HG03280 (cell line): ENCODE results near the gene TMEM255B.

Source experiments
- ATAC-seq: cut with Tn5 transposase; IDR thresholded peaks from one replicate; pipeline ENCODE4 v1.9.1; 2021; ENCODE audit warnings: mild to moderate bottlenecking, moderate library complexity; ENCODE audit not compliant: unreplicated experiment

TMEM255B gene

GRCh38 chr13:113845055-113845454 is 86.0 kb downstream of the TMEM255B start:
- no peak for ATAC-seq

- ATAC-seq, result no peak
Measured at GRCh38 chr13:113845723-113846635, 87.0 kb downstream of the TMEM255B start.

DNA sequence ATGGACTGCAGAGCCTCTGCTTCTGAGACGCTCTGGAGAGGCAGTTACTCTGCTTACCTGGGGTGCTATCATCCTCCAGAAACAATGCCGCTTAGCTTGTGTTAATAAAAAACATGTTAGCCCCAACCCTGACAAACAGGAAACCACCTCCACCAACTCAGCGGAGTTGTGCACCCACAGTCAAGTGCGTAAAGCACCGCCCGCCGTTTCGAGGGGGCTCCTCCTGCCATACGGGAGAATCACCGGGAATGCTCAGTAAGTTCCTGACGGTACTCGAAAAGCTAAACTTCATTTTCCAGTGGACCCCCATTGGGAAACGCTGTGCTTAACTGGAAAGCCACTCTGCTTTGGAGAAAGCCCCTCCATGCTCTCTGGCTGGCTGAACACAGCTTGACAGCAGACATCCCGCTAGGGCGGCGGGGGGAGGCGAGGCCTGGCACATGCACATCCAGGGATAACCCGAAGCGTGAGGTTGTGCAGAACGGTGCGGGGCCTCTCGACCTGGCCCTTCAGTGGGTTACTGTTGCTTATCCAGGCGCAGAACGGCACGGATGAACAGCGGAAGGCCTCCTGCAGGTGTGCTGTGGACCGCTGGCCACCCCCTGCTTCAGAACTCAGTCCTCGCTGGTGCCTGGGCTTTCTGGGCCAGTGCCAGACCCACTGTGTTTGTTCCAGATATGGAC is 87.8 kb downstream of the TMEM255B start:
- ATAC-seq, result no peak

- no peak for ATAC-seq
Measured at GRCh38 chr13:113848020-113848419, 89.0 kb downstream of the TMEM255B start.

DNA sequence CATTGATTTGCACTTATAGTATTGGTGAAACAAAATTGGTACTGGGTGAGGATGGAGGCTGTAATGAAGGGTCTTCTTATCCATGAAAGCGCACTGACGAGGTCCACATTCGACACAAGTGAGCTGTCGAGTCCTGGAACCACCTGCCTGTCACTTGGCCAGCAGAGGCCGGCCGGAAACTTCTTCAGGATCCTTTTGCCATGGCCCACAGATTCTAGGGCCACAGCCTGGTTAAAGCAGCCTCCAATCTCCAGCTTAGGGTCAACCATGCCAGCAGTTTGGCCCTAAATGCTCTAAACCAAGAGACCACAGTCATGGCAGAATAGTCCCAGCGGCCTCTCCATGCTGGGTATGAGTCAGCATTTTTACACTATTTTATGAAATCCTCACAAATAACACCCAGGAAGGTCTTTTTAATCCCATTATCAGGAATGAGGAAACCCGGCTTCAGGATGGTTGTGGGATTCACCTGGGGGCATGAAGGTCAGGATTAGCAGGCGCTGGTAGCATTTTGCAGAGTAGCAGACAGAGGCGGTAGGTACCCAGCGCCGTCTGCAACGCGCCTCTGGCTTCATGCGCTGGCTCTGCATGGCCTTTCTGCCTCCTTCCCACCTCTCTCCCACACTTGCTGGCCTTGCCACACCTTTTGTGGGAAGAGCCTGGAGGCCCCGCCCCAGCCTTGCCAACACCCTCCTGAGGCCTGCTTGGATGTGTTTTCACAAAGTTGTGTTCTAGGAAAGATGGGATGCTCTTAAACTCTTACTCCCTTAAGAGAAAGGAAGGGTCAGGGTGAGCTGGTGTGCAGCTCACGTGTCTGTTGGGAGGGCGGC is 89.6 kb downstream of the TMEM255B start:
- no peak for ATAC-seq

- ATAC-seq, result no peak
Measured at GRCh38 chr13:113849546-113849945, 90.5 kb downstream of the TMEM255B start.

GRCh38 chr13:113849981-113850721 is 91.1 kb downstream of the TMEM255B start:
- no peak for ATAC-seq

DNA sequence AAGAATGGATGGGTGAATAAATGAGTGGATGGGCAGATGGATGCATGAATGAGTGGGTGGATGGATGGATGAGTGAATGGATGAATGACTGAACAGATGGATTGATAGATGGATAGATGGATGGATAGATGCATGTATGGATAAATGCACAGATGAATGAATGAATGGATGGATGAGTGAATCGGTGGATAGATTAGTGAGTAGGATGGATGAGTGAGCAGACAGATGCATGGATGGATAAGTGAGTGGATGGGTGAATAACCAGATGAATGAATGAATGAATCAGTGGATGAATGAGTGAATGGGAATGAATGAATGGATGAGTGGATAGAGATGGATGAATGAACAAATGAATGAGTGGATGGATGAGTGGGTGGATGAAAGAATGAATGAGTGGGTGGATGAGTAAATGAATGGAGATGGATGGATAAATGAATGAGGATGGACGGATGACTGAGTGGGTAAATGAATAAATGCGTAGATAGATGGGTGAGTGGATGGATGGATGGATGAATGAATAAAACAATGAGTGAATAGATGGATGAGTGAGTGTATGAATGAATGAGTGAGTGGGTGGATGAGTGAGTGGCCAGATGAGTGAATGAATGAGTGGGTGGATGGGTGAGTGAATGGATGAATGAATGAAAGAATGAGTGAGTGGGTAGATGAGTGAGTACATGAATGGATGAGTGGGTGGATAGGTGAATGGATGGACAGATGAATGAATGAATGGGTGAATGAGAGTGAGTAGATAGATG is 91.9 kb downstream of the TMEM255B start:
- no peak for ATAC-seq

GRCh38 chr13:113851480-113851803 is 92.4 kb downstream of the TMEM255B start:
- ATAC-seq, result no peak

DNA sequence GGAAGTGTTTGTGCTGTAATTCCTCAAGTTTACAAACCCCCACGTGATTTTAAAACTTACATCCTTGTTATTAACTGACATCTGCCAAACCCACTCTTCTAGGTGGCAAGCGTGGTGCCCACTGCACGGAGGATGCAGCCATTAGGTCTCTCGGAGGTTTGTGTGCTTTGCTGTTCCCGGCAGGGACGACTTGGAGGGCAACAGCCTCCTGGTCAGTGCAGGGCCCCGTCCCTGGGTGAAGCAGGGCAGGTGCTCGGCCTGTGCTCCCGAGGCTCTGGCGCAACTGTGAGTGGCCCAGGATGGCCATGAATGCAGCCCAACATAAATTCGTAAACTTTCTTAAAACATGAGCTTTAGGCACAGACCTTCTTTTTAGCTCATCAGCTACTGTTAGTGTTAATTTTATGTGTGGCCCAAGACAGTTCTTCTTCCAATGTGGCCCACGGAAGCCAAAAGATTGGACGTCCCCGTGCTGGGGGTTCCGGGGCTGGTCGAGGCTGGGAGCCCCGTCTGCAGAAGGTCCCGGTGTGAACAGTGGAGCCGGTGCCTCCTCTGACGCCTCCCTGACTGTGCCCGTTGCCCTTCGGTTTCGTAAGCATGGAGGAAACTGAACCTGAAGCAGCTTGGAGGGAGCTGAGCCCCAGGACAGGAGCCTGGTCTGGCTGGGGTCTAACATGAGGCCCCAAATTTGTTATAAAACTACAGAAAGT is 93.0 kb downstream of the TMEM255B start:
- no peak for ATAC-seq

DNA sequence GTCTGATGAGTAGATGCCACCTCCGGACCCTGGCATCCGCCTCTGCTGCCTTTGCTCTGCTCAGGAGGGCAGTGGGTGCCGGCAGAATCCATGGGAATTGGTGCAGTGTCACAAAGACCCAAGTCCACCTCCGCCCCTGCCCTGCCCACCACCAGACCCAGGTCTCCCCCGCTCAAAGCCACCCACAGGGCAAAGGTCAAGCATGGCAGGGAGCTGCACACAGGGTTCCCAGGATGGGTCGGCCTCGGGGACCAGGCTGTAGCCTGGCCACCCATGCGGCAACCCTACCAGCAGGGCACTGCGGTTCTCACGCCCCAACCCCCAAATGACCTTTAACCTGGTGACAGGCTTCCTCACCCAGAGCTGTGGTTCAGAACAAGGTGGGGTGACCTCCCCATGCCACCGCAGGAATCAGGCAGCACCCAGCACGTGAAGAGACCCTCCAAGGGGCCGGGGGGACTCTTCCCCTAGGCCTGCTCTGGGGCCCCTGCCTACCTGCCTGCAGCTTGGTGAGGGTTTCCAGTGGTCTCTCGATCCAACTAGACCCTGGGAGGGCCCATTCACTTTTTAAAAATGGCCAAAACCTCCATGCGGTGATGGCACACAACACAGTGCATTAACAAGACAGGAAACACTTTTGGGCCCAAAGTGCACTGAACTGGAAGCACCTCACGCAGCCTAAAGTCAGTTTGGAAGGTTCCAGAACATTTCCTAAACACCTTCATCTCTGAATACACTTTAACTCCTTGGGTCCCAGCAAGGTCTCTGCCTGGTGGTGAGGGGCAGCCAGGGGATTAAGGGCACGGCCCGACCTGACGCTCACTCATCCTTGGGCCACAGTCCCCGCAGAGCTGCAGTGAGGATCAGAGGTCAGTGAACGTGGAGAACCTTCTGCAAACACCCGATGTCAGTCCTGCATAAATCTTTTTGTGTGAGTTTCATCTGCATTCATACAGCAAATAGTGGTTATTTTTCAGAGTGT is 93.8 kb downstream of the TMEM255B start:
- no peak for ATAC-seq

- ATAC-seq, result no peak
Measured at GRCh38 chr13:113853518-113854237, 94.7 kb downstream of the TMEM255B start.

GRCh38 chr13:113854238-113855011 is 95.4 kb downstream of the TMEM255B start:
- no peak for ATAC-seq

- no peak for ATAC-seq
Measured at GRCh38 chr13:113855012-113855921, 96.2 kb downstream of the TMEM255B start.

DNA sequence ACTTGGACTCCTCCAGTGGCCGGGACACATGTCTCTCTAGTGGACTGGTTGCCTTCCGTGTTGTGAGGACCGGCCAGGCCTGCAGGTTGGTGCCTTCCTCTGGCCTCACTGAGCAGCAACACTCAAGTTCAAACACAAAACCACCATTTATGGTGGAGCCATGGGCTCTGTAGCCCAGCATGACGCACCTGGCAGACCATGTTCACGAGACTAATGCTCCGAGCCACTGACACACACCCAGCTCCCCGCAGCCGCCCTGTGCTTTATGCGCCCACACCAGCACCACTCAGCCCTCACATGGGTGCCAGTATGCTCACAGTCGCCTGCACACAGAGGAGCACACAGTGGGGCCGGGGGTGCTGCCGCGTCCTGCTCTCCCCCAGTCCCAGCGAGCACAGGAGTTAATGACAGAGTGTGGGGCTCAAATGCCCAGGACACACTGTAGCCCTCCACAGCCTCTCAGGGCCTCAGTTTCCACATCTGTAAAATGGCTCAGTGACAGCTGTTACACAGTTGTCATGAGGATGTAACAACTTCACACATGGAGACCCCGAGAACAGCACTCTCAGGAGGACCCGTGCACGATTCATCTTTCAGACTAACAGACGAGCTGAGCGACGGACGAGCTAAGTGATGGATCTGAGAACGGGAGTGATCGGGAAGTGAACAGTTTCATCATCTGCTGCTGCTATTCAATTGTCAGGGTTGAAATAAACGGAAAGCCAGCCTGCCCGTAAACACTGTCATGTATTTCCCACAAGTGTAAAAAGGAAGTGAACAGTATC is 97.1 kb downstream of the TMEM255B start:
- ATAC-seq, result no peak
